ENCODE results near the gene NAT8L. TPM values are rescaled to one million over a fixed set of nuclear protein-coding genes. Genes with fewer than 3 reads are reported as not detected.

Gene NAT8L
- total RNA-seq, 1 donor from 2014 or later: 0.82 TPM

GRCh38 chr4:2083116-2083825, 24.1 kb downstream of the NAT8L start:
- DNase-seq: no peak
- ATAC-seq: no peak
- intact Hi-C loops (cut with micrococcal nuclease): no loop called here

DNA sequence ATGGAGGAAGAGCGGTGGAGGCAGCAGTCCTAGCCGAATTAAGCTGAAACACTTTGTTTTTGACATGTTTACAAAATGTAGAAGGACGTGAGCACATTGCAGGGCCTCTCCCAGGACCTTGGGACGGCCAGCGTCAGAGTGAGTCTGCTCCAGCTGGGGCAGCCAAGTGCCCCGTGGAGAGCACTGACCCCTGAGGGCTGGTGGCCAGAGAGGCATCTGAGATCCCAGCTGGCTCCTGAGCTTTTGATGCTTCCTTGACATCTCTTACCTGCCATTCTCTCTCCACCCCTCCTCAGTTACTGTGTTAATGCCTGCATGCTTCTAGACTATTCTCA, 24.7 kb downstream of the NAT8L start:
- DNase-seq (no peak), ATAC-seq (no peak)

GRCh38 chr4:2084316-2084715, 25.2 kb downstream of the NAT8L start:
- DNase-seq: no peak
- intact Hi-C loops (cut with micrococcal nuclease): no loop called here

More for the DNA sequence above, 24.7 kb downstream of the NAT8L start:
- intact Hi-C loops (cut with micrococcal nuclease): no loop called here

GRCh38 chr4:2085496-2085901, 26.4 kb downstream of the NAT8L start:
- DNase-seq: no peak
- intact Hi-C loops (cut with micrococcal nuclease): no loop called here
- ATAC-seq: no peak

More at GRCh38 chr4:2084316-2084715, 25.2 kb downstream of the NAT8L start:
- no peak for ATAC-seq

GRCh38 chr4:2087170-2087569, 28.0 kb downstream of the NAT8L start:
- no peak for DNase-seq
- intact Hi-C loops (cut with micrococcal nuclease): no loop called here
- ATAC-seq: no peak

DNA sequence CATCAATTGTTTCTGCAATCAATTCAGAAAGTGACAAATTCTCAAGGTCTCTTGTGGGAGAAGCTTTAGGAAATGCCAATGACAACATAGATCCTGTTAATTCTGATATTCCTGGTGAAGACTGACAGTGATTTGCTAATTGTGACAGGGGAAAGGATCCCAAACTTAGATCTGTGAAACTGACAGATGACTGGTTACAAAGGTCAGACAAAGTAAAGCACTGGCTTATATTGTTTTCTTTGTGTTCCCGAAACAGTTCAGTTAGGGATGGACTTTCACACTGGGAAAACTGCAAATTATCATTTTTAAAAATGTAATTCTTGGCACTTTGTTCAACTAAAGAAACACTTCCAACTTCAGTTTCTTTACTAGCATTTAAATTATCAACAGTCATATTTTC, 30.1 kb downstream of the NAT8L start:
- no peak for DNase-seq
- no peak for ATAC-seq
- intact Hi-C loops (cut with micrococcal nuclease): no loop called here

DNA sequence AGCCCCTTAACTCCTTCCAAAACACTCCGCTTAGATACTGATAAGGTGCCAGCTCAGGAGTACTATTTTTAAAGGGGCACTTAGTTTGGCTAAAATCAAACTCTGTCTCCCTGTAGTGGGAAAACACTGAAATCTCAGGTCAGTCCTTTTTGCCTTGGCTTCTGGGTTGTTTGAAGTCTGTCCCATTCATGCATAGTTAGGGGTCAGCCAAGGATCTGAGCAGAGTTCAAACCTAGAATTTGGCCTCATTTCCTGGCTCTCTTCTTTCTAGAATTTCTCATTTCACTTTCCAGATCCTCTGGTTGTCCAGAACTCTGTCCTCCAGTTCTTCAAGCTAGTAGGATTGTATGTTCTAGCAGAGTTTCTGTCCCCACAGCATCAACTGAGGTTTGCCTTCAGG, 31.5 kb downstream of the NAT8L start:
- DNase-seq (no peak), ATAC-seq (no peak)
- intact Hi-C loops (cut with micrococcal nuclease): no loop called here

- intact Hi-C loops (cut with micrococcal nuclease): no loop called here
- no peak for DNase-seq
- no peak for ATAC-seq
These were observed 33.0 kb downstream of the NAT8L start for GRCh38 chr4:2091990-2092668.

DNA sequence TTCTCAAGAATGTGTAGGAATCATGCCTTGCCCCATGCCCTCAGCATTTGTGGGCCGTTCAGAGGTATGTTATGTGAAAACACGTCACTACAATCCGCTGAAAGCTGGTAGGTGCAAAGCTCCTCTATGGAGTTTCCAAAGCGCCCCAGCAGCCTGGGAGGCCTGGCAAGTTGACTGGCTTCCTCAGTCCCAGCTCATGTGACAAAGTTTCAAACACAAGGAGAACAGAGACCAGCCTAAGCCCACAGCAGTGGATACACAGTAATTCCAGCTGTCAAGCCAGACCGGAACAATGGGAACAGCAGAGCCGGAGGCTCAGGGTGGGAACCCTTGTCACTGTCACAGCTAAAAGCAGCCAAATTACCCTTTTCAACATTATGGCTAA, 33.5 kb downstream of the NAT8L start:
- DNase-seq (no peak), ATAC-seq (no peak)
- intact Hi-C loops (cut with micrococcal nuclease): no loop called here

- intact Hi-C loops (cut with micrococcal nuclease): no loop called here
- DNase-seq (no peak), ATAC-seq (no peak)
These were observed 34.1 kb downstream of the NAT8L start for GRCh38 chr4:2093265-2093664.

DNA sequence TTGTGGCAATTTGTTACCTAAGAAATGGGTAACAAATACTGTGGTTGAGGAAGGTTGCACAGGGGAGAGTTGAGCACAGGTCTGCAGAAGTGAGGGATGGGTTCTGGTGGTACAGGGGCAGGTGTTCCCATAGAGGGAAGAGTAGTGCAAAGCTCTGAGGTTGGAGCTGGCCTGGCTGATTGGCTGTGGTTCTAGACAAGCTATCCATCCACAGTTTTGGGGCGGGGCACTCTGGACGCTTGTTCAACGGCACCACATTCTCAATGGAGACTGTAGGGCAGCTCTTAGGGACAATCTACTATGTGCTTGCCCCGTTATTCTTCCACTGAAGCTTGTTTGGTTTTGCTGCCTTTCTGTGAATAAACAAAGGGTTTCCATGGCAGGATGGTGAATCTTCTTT, 35.4 kb downstream of the NAT8L start:
- DNase-seq: no peak
- no peak for ATAC-seq
- intact Hi-C loops (cut with micrococcal nuclease): no loop called here

GRCh38 chr4:2095236-2096072, 36.3 kb downstream of the NAT8L start:
- no peak for ATAC-seq
- DNase-seq: no peak
- intact Hi-C loops (cut with micrococcal nuclease): no loop called here

DNA sequence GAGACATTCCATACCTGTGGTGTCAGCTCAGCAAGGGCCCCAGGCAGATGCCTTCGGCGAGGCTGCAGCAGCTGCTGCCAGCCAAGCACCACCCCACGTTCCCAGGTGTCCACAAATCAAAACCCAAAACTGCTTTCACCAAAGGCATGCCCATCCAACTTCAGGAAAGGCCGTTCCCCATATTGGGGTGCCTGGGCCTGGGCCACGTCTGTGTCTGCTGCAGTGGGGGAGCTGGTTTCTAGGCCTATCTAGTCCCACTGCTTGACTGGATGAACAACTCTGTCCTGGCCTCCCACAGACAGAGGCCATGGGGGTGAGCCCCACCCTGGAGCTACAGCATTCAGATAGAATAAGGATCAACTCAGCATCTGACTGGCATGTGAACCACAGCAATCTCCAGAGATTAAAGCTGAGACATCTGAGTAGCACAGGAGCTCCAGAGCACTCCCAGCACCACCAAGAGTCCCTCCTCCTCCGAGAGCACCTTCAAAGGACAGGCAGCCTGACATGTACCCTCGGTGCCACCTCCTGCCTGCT, 37.0 kb downstream of the NAT8L start:
- DNase-seq (no peak), ATAC-seq (no peak)
- intact Hi-C loops (cut with micrococcal nuclease): no loop called here

DNA sequence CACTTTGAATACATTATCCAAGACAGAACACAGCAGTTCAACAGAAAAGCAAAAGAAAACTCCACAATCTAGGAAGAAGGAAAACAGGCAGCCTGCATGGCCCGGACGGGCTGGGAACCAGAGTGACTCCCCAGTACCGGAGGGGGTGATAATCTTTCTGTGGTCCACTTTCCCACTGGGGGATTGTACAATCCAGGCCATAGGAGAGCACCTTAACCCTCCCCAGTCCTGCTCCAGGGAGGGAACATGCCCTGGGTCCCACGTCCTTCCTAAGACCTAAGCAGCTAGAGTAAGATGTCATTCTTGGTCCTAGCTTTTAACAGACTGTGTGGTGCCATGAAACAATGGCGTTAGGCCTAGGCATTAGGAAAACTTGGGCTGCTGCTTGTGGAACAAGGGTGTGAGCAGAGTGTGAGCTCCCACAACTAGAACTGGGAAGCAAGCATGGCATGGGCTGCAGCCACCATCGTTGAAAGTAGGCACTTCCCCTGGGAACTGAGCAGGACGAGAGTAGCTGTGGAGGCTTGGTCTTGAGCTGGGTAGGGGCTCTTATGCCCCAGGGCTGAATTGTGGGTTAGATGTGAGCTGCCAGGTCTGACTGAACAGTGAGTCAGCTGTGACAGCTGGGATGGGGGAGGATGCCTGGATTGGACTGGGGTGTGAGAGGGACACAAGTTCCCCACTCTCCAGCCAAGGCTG, 42.4 kb downstream of the NAT8L start:
- intact Hi-C loops (cut with micrococcal nuclease): no loop called here
- no peak for ATAC-seq

DNA sequence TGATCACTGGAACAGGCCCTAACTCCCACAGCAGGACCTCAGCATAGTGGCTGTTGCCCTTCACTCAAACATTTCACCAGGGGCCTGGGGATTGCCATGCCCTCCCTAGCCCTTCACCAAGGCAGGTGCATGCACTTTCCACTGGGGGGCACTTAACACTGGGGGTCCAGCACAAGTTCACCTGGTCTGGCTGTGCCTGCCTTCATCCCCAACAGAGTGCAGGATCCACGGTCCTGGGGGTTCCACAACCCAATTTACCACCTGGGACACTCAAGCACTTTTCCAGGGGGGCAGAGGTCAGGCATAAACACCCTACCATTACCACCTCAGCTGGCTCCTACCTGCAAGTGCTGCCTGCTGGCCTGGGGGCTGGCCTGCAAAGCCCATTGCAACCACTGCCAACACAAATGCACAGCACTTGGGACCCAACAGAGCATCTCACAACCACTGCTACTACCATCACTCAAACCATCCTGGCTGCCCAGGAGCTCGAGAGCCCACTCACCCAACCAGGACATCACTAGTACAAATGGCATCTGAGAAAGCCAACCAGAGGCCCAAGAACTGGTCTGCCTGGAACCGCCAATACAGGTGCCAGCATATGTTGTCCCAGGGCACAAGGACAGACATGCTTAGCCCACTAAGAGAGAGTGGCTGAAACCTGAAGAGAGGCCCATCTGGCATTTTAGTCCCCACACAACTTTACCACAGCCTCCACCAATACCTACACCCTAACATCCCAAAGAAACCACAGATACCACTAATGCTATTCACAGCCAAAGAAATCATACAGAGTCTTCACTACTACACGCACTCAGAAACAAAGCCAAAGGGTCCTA, 43.1 kb downstream of the NAT8L start:
- intact Hi-C loops (cut with micrococcal nuclease): no loop called here
- ATAC-seq (no peak), DNase-seq (no peak)

More for the DNA sequence above, 42.4 kb downstream of the NAT8L start:
- DNase-seq: no peak

GRCh38 chr4:2103127-2103842, 44.2 kb downstream of the NAT8L start:
- ATAC-seq: no peak
- intact Hi-C loops (cut with micrococcal nuclease): no loop called here
- no peak for DNase-seq

DNA sequence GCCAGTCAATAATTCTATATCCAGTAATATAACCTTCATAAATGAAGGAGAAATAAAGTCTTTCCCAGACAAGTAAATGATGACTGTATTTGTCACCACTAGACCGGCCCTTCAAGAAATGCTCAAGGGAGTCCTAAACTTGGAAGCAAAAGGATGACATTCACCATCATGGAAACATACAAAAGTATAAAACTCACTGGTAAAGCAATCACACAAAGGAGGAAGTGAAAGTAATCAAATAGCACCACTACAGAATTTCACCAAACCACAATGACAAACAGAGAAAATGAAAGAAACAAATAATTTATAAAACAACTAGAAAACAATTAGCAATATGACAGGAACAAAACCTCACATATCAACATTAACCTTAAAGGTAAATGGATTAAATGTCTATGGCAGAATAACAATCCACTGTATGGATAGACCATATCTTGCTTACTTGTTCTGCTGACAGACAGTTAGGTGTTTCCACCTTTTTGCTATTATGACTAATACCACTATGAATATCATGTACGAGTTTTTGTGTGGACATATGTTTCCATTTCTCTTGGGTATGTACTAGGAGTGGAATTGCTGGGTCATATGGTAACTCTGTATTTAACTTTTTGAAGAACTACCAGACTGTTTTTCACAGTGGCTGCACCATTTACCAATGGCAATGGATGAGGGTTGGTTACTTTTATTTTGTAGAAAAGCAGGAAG, 44.9 kb downstream of the NAT8L start:
- intact Hi-C loops (cut with micrococcal nuclease): no loop called here

More for the DNA sequence above, 44.9 kb downstream of the NAT8L start:
- no peak for DNase-seq
- ATAC-seq: no peak
